Uterus (tissue), 4 donors: ENCODE measurements around the gene MYH10. TPM values are rescaled to one million over a fixed set of nuclear protein-coding genes. Genes with fewer than 3 reads are reported as not detected.

Experiments
- DNase-seq, 2 donors: peaks; one replicate each; pipeline ENCODE4 v3.0.0-alpha.2; 2019 to 2020
- H3K27ac ChIP-seq, 2 donors: fragments of 200-600 bp; sonication (generic); 1 replicate in 1 of 2; 2 replicates in 1 of 2; pipeline ENCODE4 v1.5.1; 2016 to 2018
- H3K27me3 ChIP-seq, 2 donors: fragments of 200-600 bp; sonication (generic); one replicate each; pipeline ENCODE4 v1.5.1; 2018 to 2019; ENCODE audit warnings: control low read depth in 1 of 2
- H3K36me3 ChIP-seq, 2 donors: fragments of 200-600 bp; sonication (generic); one replicate each; pipeline ENCODE4 v1.5.1; 2019; ENCODE audit warnings: control low read depth in 1 of 2
- H3K4me1 ChIP-seq, 2 donors: fragments of 200-600 bp; sonication (generic); one replicate each; pipeline ENCODE4 v1.5.1; 2018 to 2019; ENCODE audit warnings: control low read depth in 1 of 2
- H3K4me3 ChIP-seq, 2 donors: fragments of 200-600 bp; sonication (generic); 1 replicate in 1 of 2; 2 replicates in 1 of 2; pipeline ENCODE4 v1.5.1; 2018 to 2019; ENCODE audit warnings: mild to moderate bottlenecking in 1 of 2
- H3K9me3 ChIP-seq, 2 donors: fragments of 200-600 bp; sonication (generic); one replicate each; pipeline ENCODE4 v1.5.1; 2019; ENCODE audit warnings: control low read depth in 1 of 2
- CTCF ChIP-seq, 4 experiments: fragments of 200-600 bp in 2 of 4; fragments of 450-650 bp in 2 of 4; sonication (generic) in 2 of 4; IDR thresholded peaks; one replicate each; pipeline ENCODE4 v1.5.1; 2016 to 2019; ENCODE audit warnings: antibody characterized with exemption in 4 of 4, mild to moderate bottlenecking in 2 of 4, moderate library complexity in 1 of 4
- POLR2A ChIP-seq, 2 donors: fragments of 450-650 bp; IDR thresholded peaks; one replicate each; pipeline ENCODE4 v1.6.1; 2016; ENCODE audit warnings: antibody characterized with exemption in 2 of 2, mild to moderate bottlenecking in 1 of 2, moderate library complexity in 1 of 2
- intact Hi-C: fragments of 100-400 bp; cut with DNase I; formaldehyde crosslinking; loops from one replicate; pipeline ENCODE4 v1.15.1; 2023; ENCODE audit warnings: low total_unique reads
- total RNA-seq, 4 donors: library from RNA; depleted of rRNA in 3 of 4; stranded (reverse); fragments of >200 nt in 3 of 4; gene quantifications; one replicate each; pipeline versions ENCODE4 v1.1.0 to v1.2.4, GENCODE V29; 2014 to 2023
- donor health status: DM: yes; HTN: yes; CAD: no.

The MYH10 gene
- total RNA-seq, 4 donors from 2014 or later, result 39.1 to 229 (median 65.0) TPM

GRCh38 chr17:8453326-8453725 is 177.2 kb downstream of the MYH10 start:
- no peaks in the 10 kb centered on the region for H3K36me3 ChIP-seq
- no peak overlapping the region for H3K27ac ChIP-seq
- intact Hi-C loops, result no loop called here
- DNase-seq, result no peak
- no peaks in the 10 kb centered on the region for H3K4me1 ChIP-seq
- H3K9me3 ChIP-seq, result no peaks in the 10 kb centered on the region
- H3K4me3 ChIP-seq, result no peak overlapping the region
- H3K27me3 ChIP-seq, result no peaks in the 10 kb centered on the region
- TF ChIP-seq POLR2A (IDR thresholded peaks at IDR 0.05), result no peak
- no peak for TF ChIP-seq CTCF (IDR thresholded peaks at IDR 0.05)

- intact Hi-C loops, result no loop called here
- DNase-seq, result no peak
- no peaks in the 10 kb centered on the region for H3K4me1 ChIP-seq
- H3K36me3 ChIP-seq, result no peaks in the 10 kb centered on the region
- H3K9me3 ChIP-seq, result no peaks in the 10 kb centered on the region
- TF ChIP-seq CTCF (IDR thresholded peaks at IDR 0.05) (no peak), POLR2A (IDR thresholded peaks at IDR 0.05) (no peak)
- no peak overlapping the region for H3K27ac ChIP-seq
- H3K4me3 ChIP-seq, result no peak overlapping the region
- no peaks in the 10 kb centered on the region for H3K27me3 ChIP-seq
These were observed 178.5 kb downstream of the MYH10 start for GRCh38 chr17:8451933-8452614.

- no peak for TF ChIP-seq CTCF (IDR thresholded peaks at IDR 0.05)
- TF ChIP-seq POLR2A (IDR thresholded peaks at IDR 0.05), result no peak
These were observed 182.2 kb downstream of the MYH10 start for GRCh38 chr17:8448310-8448709.

GRCh38 chr17:8447799-8448198 is 182.7 kb downstream of the MYH10 start:
- no peak for DNase-seq
- no peaks in the 10 kb centered on the region for H3K36me3 ChIP-seq
- H3K4me1 ChIP-seq, result no peaks in the 10 kb centered on the region
- H3K9me3 ChIP-seq, result no peaks in the 10 kb centered on the region
- TF ChIP-seq POLR2A (IDR thresholded peaks at IDR 0.05) (no peak), CTCF (IDR thresholded peaks at IDR 0.05) (no peak)
- intact Hi-C loops, result no loop called here
- no peaks in the 10 kb centered on the region for H3K27me3 ChIP-seq
- no peak overlapping the region for H3K4me3 ChIP-seq
- H3K27ac ChIP-seq, result no peak overlapping the region

More at GRCh38 chr17:8448310-8448709, 182.2 kb downstream of the MYH10 start:
- no peak for DNase-seq
- Histone ChIP-seq H3K4me1 (no peaks in the 10 kb centered on the region), H3K27me3 (no peaks in the 10 kb centered on the region), H3K36me3 (no peaks in the 10 kb centered on the region), H3K9me3 (no peaks in the 10 kb centered on the region), H3K27ac (no peak overlapping the region), H3K4me3 (no peak overlapping the region)
- intact Hi-C loops, result no loop called here

- Histone ChIP-seq H3K27me3 (no peaks in the 10 kb centered on the region), H3K36me3 (no peaks in the 10 kb centered on the region), H3K9me3 (no peaks in the 10 kb centered on the region), H3K4me3 (no peak overlapping the region), H3K27ac (no peak overlapping the region), H3K4me1 (no peaks in the 10 kb centered on the region)
- TF ChIP-seq CTCF (IDR thresholded peaks at IDR 0.05), result no peak
- TF ChIP-seq POLR2A (IDR thresholded peaks at IDR 0.05), result no peak
- intact Hi-C loops, result no loop called here
- no peak for DNase-seq
These were observed 185.0 kb downstream of the MYH10 start for GRCh38 chr17:8445536-8445935.
